ENCODE results near the gene TBC1D22A. TPM values are rescaled to one million over a fixed set of nuclear protein-coding genes. Genes with fewer than 3 reads are reported as not detected.

The TBC1D22A gene
- total and polyA plus RNA-seq, 10 of the 15 experiments (the other 5 are each of a cell fraction or from before 2014, with no cell fraction given): 0.63 to 44.7 (median 27.4) TPM

DNA sequence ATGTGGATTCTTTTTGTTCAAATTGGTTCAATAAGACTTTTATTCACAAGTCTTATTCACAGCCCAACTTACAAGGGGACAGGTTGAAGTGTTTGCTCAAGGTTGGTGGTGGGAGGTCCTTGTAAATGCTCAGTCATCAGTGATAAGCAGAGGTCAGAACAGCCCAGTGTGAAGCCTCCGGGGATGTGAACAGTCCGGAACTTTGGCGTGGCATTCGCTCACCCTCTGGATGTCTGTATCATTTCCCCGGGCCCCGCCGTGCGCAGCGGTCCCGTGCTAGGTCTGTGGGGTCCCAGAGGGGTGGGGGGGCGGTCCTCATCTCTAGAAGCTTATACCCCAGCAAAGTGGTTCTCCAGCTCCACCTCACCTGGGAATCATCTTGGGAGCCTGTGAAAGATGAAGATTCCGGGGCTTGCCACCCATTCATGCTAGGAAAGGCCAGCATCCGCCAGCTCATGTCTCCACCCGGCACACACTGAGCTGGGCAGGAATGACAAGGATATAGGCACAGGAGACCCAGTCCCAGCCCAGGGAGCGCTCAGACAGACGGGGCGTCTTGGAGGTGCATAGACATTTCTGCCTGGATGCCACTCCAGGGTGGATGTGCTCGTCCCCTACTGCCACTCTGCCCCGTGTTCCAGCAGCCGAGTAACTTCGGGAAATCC is 327.5 kb downstream of the TBC1D22A start (continued):
- TF ChIP-seq, protein P1, sequence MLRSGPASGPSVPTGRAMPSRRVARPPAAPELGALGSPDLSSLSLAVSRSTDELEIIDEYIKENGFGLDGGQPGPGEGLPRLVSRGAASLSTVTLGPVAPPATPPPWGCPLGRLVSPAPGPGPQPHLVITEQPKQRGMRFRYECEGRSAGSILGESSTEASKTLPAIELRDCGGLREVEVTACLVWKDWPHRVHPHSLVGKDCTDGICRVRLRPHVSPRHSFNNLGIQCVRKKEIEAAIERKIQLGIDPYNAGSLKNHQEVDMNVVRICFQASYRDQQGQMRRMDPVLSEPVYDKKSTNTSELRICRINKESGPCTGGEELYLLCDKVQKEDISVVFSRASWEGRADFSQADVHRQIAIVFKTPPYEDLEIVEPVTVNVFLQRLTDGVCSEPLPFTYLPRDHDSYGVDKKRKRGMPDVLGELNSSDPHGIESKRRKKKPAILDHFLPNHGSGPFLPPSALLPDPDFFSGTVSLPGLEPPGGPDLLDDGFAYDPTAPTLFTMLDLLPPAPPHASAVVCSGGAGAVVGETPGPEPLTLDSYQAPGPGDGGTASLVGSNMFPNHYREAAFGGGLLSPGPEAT (IDR thresholded peaks at IDR 0.05; ENCODE audit: low read depth): no peak
- TF ChIP-seq, protein P2, sequence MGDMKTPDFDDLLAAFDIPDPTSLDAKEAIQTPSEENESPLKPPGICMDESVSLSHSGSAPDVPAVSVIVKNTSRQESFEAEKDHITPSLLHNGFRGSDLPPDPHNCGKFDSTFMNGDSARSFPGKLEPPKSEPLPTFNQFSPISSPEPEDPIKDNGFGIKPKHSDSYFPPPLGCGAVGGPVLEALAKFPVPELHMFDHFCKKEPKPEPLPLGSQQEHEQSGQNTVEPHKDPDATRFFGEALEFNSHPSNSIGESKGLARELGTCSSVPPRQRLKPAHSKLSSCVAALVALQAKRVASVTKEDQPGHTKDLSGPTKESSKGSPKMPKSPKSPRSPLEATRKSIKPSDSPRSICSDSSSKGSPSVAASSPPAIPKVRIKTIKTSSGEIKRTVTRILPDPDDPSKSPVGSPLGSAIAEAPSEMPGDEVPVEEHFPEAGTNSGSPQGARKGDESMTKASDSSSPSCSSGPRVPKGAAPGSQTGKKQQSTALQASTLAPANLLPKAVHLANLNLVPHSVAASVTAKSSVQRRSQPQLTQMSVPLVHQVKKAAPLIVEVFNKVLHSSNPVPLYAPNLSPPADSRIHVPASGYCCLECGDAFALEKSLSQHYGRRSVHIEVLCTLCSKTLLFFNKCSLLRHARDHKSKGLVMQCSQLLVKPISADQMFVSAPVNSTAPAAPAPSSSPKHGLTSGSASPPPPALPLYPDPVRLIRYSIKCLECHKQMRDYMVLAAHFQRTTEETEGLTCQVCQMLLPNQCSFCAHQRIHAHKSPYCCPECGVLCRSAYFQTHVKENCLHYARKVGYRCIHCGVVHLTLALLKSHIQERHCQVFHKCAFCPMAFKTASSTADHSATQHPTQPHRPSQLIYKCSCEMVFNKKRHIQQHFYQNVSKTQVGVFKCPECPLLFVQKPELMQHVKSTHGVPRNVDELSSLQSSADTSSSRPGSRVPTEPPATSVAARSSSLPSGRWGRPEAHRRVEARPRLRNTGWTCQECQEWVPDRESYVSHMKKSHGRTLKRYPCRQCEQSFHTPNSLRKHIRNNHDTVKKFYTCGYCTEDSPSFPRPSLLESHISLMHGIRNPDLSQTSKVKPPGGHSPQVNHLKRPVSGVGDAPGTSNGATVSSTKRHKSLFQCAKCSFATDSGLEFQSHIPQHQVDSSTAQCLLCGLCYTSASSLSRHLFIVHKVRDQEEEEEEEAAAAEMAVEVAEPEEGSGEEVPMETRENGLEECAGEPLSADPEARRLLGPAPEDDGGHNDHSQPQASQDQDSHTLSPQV (IDR thresholded peaks at IDR 0.05): no peak
- TF ChIP-seq WRNIP1 (IDR thresholded peaks at IDR 0.05; ENCODE audit: borderline replicate concordance, low read depth, low read length) (no peak), NRF1 (conservative IDR thresholded peaks at IDR 0.05; ENCODE audit: low read depth, low read length) (no peak)

DNA sequence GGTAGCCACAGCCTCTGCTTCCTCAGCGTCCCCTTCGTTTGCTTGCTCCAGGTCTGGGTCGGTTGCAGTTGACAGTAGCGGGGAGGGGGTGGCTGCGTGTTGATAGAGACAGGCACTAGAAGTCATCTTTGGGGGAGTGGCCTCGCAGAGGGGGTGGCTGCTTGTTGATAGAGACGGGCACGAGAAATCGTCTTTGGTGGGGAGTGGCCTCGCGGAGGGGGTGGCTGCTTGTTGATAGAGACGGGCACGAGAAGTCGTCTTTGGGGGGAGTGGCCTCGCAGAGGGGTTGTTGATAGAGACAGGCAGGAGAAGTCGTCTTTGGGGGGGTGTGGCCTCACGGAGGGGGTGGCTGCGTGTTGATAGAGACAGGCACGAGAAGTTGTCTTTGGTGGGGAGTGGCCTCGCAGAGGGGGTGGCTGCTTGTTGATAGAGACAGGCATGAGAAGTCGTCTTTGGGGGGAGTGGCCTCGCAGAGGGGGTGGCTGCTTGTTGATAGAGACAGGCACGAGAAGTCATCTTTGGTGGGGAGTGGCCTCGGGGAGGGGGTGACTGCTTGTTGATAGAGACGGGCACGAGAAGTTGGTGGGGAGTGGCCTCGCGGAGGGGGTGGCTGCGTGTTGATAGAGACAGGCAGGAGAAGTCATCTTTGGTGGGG is 328.3 kb downstream of the TBC1D22A start:
- FAIRE-seq (no peak), ATAC-seq (no peak), DNase-seq (ENCODE audit: low read depth, low spot score) (no peak)
- Histone ChIP-seq H3K36me3 (ENCODE audit: control insufficient read depth in 2 of 2, insufficient read depth in 2 of 2, low read length in 1 of 2) (no peaks in the 10 kb centered on the region; a peak in 2 of 4 replicates), H3K4me1 (ENCODE audit: control insufficient read depth, insufficient read depth, low read length) (no peaks in the 10 kb centered on the region), H3K9me3 (replicated peaks; ENCODE audit: control insufficient read depth, insufficient read depth, low read length) (peaks cover 7% of the 10 kb centered on the region; the same call in 2 of the 3 replicates), H3K4me2 (ENCODE audit: control insufficient read depth, insufficient read depth) (no peak overlapping the region), H3K27me3 (replicated peaks in 1 of 2; ENCODE audit: control insufficient read depth in 2 of 2, insufficient read depth in 2 of 2, low read length in 1 of 2) (no peaks in the 10 kb centered on the region), H2AFZ (ENCODE audit: control insufficient read depth, low read depth, low read length) (no peak overlapping the region), H3K79me2 (ENCODE audit: control insufficient read depth, insufficient read depth, low read length) (no peaks in the 10 kb centered on the region), H3K9ac (ENCODE audit: control insufficient read depth, insufficient read depth, low read length) (no peak overlapping the region), H4K20me1 (ENCODE audit: control insufficient read depth, insufficient read depth) (no peaks in the 10 kb centered on the region), H3K27ac (ENCODE audit: control insufficient read depth, insufficient read depth) (no peak overlapping the region), H3K4me3 (no peak overlapping the region)
- intact Hi-C loops (cut with micrococcal nuclease; ENCODE audit: unreplicated experiment) (no loop called here), in situ Hi-C loops (cut with MboI) (no loop called here)
- POLR2A ChIA-PET: no interaction called here
- SMC1A ChIA-PET (ENCODE audit: uncharacterized antibody, unreplicated experiment): no interaction called here
- RAD21 ChIA-PET (ENCODE audit: unreplicated experiment): no interaction called here
- CTCF ChIA-PET: no interaction called here
- no TSS peak for BruUV-seq (replicated peaks)
- WGBS (ENCODE audit: insufficient coverage, insufficient replicate concordance, low lambda C conversion rate, missing lambda C conversion rate): 63% methylated on average over 29 of the region's 29 CpGs
- TF ChIP-seq GABPA (IDR thresholded peaks at IDR 0.05; ENCODE audit: low read depth): no peak
- no peak for TF ChIP-seq BHLHE40 (IDR thresholded peaks at IDR 0.05; ENCODE audit: borderline replicate concordance in 1 of 2, low read depth in 2 of 2, low read length in 1 of 2)
- no peak for TF ChIP-seq ZBED1 (IDR thresholded peaks at IDR 0.05; ENCODE audit: borderline replicate concordance)
- no peak for TF ChIP-seq CEBPB (IDR thresholded peaks at IDR 0.05; ENCODE audit: borderline replicate concordance in 1 of 2, low read depth in 2 of 2, low read length in 2 of 2)
- TF ChIP-seq MEF2A (IDR thresholded peaks at IDR 0.05; ENCODE audit: insufficient read depth, low read depth, low read length): no peak
- no peak for TF ChIP-seq KAT2A (conservative IDR thresholded peaks at IDR 0.05; ENCODE audit: control insufficient read depth, low read depth, low read length)
- no peak for TF ChIP-seq SUPT20H (IDR thresholded peaks at IDR 0.05; ENCODE audit: borderline replicate concordance, control insufficient read depth, low read depth, low read length)
- TF ChIP-seq, protein P3, sequence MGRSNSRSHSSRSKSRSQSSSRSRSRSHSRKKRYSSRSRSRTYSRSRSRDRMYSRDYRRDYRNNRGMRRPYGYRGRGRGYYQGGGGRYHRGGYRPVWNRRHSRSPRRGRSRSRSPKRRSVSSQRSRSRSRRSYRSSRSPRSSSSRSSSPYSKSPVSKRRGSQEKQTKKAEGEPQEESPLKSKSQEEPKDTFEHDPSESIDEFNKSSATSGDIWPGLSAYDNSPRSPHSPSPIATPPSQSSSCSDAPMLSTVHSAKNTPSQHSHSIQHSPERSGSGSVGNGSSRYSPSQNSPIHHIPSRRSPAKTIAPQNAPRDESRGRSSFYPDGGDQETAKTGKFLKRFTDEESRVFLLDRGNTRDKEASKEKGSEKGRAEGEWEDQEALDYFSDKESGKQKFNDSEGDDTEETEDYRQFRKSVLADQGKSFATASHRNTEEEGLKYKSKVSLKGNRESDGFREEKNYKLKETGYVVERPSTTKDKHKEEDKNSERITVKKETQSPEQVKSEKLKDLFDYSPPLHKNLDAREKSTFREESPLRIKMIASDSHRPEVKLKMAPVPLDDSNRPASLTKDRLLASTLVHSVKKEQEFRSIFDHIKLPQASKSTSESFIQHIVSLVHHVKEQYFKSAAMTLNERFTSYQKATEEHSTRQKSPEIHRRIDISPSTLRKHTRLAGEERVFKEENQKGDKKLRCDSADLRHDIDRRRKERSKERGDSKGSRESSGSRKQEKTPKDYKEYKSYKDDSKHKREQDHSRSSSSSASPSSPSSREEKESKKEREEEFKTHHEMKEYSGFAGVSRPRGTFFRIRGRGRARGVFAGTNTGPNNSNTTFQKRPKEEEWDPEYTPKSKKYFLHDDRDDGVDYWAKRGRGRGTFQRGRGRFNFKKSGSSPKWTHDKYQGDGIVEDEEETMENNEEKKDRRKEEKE (IDR thresholded peaks at IDR 0.05): no peak

Data from GM12878 (cell line).